GM21381 (cell line): Measurements from ENCODE around the gene MINDY4.

Experiments
- ATAC-seq: cut with Tn5 transposase; IDR thresholded peaks from one replicate; pipeline ENCODE4 v1.9.1; 2021; ENCODE audit warnings: mild to moderate bottlenecking, moderate library complexity; ENCODE audit not compliant: unreplicated experiment

Gene MINDY4

GRCh38 chr7:30849565-30849964 is 78.3 kb downstream of the MINDY4 start:
- ATAC-seq = no peak

- no peak for ATAC-seq
These were observed 79.2 kb downstream of the MINDY4 start for GRCh38 chr7:30850426-30850825.

- no peak for ATAC-seq
These were observed 80.6 kb downstream of the MINDY4 start for GRCh38 chr7:30851651-30852307.

- no peak for ATAC-seq
These were observed 81.1 kb downstream of the MINDY4 start for GRCh38 chr7:30852308-30852684.

- no peak for ATAC-seq
These were observed 81.6 kb downstream of the MINDY4 start for GRCh38 chr7:30852744-30853288.

- no peak for ATAC-seq
These were observed 82.4 kb downstream of the MINDY4 start for GRCh38 chr7:30853576-30853975.

- ATAC-seq = no peak
These were observed 84.7 kb downstream of the MINDY4 start for GRCh38 chr7:30855936-30856335.

- ATAC-seq = no peak
These were observed 87.4 kb downstream of the MINDY4 start for GRCh38 chr7:30858576-30858975.

GRCh38 chr7:30859202-30859939 is 88.2 kb downstream of the MINDY4 start:
- ATAC-seq = no peak

GRCh38 chr7:30859940-30860496 is 88.8 kb downstream of the MINDY4 start:
- ATAC-seq = no peak

GRCh38 chr7:30861612-30862011 is 90.4 kb downstream of the MINDY4 start:
- no peak for ATAC-seq

- ATAC-seq = no peak
These were observed 91.9 kb downstream of the MINDY4 start for GRCh38 chr7:30862995-30863705.

GRCh38 chr7:30863706-30864035 is 92.5 kb downstream of the MINDY4 start:
- no peak for ATAC-seq

- ATAC-seq = no peak
These were observed 92.9 kb downstream of the MINDY4 start for GRCh38 chr7:30864101-30864500.

- ATAC-seq = no peak
These were observed 93.9 kb downstream of the MINDY4 start for GRCh38 chr7:30865076-30865475.

GRCh38 chr7:30865821-30866220 is 94.6 kb downstream of the MINDY4 start:
- ATAC-seq = no peak

GRCh38 chr7:30866939-30867338 is 95.7 kb downstream of the MINDY4 start:
- ATAC-seq = no peak

GRCh38 chr7:30867483-30867882 is 96.3 kb downstream of the MINDY4 start:
- no peak for ATAC-seq

GRCh38 chr7:30869794-30870611 is 98.8 kb downstream of the MINDY4 start:
- no peak for ATAC-seq

GRCh38 chr7:30870821-30871518 is 99.8 kb downstream of the MINDY4 start:
- ATAC-seq = no peak
